COLO668 (cell line): ENCODE measurements around the gene MB21D2.
"Not testable (repeated sequence)": the region's sequence is repeated elsewhere in the genome, so short reads cannot be mapped to it uniquely, and the experiment has no call there.

Experiments
- DNase-seq: peaks from one replicate; lab custom pipeline; 2025; ENCODE audit not compliant: unreplicated experiment; lab: John Stamatoyannopoulos, UW

MB21D2 gene, protein sequence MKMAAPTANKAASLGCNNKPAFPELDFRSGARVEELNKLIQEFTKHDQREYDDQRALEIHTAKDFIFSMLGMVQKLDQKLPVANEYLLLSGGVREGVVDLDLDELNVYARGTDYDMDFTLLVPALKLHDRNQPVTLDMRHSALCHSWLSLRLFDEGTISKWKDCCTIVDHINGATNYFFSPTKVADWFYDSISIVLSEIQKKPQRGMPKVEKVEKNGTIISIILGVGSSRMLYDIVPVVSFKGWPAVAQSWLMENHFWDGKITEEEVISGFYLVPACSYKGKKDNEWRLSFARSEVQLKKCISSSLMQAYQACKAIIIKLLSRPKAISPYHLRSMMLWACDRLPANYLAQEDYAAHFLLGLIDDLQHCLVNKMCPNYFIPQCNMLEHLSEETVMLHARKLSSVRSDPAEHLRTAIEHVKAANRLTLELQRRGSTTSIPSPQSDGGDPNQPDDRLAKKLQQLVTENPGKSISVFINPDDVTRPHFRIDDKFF

GRCh38 chr3:192917404-192918274, at the start of gene MB21D2:
TSS of gene MB21D2 (minus strand) at chr3:192917856. CDS start at chr3:192917840, 16 bp downstream.
- DNase-seq = peak; percentile 61

GRCh38 chr3:192964959-192965719, 47.5 kb upstream of the MB21D2 start:
- not testable (repeated sequence) for DNase-seq

- DNase-seq = no peak
These were observed 42.1 kb upstream of the MB21D2 start for GRCh38 chr3:192959773-192960172.

- no peak for DNase-seq
These were observed 40.7 kb upstream of the MB21D2 start for GRCh38 chr3:192958219-192958872.

DNA sequence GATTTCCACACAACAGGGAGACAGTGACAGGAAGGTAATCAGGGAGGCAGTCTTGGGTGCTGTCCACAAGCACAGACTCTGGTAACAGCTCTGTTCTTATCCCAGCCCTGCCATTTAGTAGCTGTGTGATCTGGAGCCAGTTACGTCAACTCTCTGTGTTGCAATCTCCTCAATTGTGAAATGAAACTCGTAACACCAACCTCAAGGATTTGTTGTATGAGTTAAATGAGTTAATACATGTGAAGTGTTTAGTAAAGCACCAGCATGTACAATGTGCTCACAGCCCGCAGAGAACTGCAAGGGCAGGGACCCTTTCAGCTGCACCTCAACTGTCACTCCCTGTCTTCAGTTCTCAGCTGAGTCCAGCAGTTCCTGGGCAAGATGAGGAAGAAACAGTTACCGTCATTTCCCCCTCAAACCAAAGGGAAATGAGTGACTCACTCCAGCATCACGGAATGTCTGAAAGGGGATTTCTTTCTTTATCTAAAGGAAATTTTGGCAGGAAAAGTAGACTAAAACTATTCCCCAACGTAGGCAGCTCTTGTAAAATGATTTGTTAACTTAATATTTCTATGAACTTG, 39.9 kb upstream of the MB21D2 start:
- DNase-seq = no peak

GRCh38 chr3:192953926-192954325, 36.3 kb upstream of the MB21D2 start:
- no peak for DNase-seq

GRCh38 chr3:192947421-192947820, 29.8 kb upstream of the MB21D2 start:
- DNase-seq = no peak

DNA sequence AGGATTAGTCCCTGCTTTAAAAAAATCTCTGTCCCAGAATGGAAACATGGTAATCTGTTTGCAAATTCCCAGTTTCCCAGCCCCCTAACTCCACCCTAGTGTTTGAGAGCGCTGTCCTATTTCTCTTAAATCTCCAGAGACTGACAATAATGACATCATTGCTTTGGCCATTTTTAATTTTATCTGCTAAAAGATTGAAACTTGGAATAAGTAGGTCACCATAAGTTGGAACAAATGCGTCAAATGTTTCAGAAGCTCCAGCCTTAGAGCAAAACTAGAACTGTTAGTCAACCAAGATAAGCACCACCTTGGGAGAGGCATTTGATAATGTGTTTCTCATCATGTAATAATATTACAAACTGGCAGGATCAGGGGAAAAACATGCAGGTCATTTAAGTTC, 25.7 kb upstream of the MB21D2 start:
- DNase-seq = no peak

DNA sequence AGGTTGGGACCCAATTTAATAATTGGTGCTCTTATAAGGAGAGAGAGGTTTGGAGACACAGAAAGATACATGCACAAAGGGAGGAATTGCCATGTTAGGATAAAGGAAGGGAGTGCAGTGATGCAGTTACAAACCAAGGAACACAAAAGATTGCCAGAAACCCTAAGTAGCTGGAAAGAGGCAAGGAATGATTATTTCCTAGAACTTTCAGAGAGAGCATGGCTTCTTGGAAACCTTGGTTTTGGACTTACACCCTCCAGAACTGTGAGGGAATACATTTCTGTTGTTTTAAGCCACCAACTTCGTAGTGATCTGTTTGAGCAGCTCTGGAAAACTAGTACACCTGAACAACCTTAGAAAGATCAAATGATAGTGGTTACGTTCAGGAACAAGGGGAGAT, 25.0 kb upstream of the MB21D2 start:
- no peak for DNase-seq

GRCh38 chr3:192940129-192940528, 22.5 kb upstream of the MB21D2 start:
- DNase-seq = no peak

GRCh38 chr3:192935441-192935840, 17.8 kb upstream of the MB21D2 start:
- DNase-seq = no peak

GRCh38 chr3:192933779-192934460, 16.3 kb upstream of the MB21D2 start:
- DNase-seq = no peak

GRCh38 chr3:192933259-192933658, 15.6 kb upstream of the MB21D2 start:
- no peak for DNase-seq

GRCh38 chr3:192931825-192932224, 14.2 kb upstream of the MB21D2 start:
- no peak for DNase-seq

- no peak for DNase-seq
These were observed 12.9 kb upstream of the MB21D2 start for GRCh38 chr3:192930577-192930976.

- DNase-seq = no peak
These were observed 12.3 kb upstream of the MB21D2 start for GRCh38 chr3:192929755-192930547.

DNA sequence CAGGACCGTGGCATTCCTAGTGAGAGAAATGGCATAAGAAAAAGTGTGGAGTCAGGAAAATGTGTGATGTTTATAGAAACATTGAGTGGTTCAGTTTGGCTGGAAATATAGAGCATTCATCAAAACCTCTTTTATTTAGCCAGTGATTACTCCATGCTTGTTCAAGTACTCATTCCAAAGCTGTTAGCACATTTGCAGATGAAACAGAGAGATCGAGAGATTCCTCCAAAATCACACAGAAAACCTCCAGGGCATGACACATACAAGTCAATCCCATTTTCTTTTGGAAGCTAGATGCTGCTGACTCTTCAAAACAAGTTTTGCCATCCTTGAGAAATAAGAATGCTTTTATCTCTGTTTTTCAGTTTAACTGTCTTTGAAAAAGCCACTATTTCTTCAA, 11.5 kb upstream of the MB21D2 start:
- DNase-seq = no peak

- no peak for DNase-seq
These were observed 11.1 kb upstream of the MB21D2 start for GRCh38 chr3:192928720-192929119.

DNA sequence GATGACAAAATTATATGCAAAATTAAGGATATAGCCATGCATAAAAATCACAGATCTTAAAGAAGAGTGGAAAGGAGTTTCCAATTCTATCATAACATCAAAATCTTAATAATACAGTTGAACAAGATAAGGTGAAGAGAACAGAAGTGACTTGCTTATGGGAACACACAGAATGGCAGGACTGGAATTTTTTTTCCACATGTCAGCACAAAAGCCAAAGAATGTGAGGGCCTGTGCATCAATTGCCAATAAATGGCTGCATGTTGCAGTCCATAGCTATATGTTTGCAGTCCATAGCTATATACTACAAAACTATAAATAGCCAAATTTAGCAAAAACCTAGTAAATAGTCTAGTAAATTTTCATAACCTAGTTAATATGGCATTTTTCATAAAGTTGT, 10.4 kb upstream of the MB21D2 start:
- DNase-seq = no peak
